Suppressor macrophage treated with lipopolysaccharide for 4 hours (primary cell): ENCODE data around the gene ACBD3.

Source experiments
- DNase-seq: peaks from one replicate; pipeline ENCODE4 v3.0.0-alpha.2; 2020

ACBD3 gene

GRCh38 chr1:226201029-226201593, 14.6 kb upstream of the ACBD3 start:
- no peak for DNase-seq

DNA sequence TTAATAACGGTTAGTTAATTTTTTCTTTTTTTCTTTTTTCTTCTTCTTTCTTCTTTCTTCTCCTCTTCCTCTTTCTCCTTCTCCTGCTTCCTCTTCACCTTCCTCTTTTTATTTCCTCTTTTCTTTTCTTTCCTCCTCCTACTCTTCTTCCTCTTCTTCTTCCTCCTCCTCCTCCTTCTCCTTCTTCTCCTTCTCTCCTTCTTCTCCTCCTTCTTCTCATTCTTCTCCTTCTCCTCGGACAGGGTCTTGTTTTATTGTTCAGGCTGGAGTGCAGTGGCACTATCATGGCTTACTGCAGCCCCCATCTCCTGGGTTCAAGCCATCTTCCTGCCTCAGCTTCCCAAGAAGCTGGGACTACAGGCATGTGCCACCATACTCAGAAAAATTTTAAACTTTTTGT, 13.4 kb upstream of the ACBD3 start:
- DNase-seq: no peak

DNA sequence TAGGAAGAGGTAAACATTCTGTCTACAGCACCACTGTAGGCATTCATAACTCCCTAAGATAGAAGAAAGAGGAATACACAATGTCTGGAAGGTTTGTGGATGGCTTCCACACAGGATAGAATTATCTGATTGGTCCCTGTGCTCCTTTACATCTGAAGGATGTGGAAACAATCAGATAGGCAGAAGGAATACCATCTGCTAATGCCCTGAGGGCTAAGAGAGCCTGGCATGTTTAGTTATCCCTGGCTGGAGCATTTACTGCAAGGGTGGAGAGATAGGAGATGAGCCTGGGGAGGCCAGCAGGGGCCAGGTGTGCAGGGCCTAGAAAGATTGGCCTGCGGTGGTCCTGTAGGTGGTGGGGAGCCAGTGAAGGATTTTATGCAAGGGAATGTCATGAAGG, 8.6 kb upstream of the ACBD3 start:
- DNase-seq: no peak

- DNase-seq: no peak
Measured at GRCh38 chr1:226187380-226187779, 839 bp upstream of the ACBD3 start.

DNA sequence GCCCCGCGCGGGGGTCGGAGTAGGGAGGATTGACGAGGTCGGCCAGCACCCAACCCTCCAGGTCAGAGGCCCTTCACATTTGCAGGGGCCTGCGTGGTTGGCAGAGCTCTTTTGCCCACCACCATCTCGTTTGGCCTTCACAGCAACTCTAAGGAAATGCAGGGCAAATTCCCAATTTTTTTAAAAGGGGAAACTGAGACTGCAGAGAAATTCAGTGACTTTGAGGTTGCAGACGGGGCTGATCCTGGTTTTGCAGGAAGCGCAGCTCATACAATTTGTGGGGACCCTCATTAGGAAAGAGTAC, 430 bp upstream of the ACBD3 start:
- no peak for DNase-seq

DNA sequence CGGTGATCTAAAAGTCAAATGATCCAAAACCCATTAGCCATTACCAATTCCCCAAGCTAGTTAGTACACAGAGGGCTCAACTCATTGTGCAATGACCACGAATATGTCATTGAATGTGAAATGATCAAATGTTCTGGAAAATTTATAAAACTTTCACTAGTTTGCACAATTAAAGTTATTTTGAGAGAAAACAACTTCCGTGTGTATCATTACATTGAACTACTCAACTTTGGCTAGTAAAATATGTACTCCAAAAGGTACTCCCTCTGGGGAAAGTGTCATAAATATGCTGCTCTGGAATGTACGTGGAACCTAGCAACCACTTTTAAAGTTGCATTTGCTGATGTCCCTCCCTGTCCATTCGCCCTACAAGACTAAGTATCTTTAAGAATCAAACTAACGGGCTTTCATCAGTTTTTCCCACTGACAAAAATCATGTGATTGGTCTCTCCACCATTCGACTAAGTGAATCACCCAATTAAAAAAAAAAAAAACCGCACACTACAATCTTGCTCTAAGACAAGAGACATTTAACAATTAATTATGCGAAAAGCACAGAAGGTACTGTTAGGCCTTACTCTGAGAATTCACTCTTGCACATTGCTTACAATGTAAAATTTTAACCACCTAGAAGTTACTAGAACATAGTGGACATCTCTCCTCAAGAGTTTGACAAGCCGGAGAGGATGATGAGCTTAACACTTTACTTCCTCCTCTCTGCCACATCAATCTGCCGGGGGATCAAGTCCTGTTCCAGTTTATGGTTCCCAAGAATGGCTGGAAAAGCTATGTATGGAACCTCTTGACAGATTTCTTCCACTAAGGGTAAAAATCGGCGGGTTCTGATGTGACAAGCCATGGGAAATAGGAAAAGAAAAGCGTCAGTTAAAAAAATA, 1.2 kb downstream of the ACBD3 start:
- peak; percentile 78 for DNase-seq

DNA sequence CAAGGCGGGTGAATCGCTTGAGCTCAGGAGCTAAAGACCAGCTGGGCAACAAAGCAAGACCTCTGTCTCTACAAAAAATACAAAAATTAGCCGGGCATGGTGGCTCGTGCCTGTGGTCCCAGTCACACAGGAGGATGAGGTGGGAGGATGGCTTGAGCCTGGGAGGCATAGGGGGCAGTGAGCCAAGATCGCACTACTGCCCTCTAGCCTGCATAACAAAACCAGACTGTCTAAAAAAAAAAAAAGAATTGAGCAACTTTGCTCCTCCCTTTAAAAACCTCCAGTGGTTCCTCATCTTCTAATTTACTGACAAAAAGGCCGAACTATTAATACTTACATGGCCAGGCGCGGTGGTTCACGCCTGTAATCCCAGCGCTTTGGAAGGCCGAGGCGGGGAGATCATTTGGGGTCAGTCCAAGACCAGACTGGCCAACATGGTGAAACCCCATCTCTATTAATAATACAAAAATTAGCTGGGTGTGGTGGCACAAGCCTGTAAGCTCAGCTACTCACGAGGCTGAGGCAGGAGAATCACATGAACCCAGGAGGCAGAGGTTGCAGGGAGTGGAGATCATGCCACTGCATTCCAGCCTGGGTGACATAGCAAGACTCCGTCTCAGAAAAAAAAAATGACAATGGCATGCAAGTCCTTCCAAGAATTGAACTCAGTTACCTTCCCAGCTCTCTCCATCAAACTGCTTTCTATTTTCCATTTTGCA, 4.4 kb downstream of the ACBD3 start:
- peak; percentile 74 for DNase-seq

- DNase-seq: no peak
Measured at GRCh38 chr1:226176870-226177269, 9.7 kb downstream of the ACBD3 start.

DNA sequence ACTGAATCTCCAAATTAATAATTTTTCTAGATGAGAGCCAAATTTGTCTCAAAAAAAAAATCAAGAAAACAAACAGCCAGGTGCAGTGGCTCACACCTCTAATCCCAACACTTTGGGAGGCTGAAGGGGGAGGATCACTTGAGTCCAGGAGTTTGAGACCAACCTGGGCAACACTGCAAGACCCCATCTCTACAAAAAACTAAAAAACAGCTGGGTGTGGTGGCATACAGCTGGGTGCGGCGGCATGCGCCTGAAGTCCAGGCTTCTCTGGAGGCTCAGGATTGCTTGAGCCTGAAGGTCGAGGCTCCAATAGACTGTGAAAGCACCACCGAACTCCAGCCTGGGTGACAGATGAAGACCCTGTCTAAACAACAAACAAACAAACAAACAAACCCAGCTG, 14.0 kb downstream of the ACBD3 start:
- no peak for DNase-seq

DNA sequence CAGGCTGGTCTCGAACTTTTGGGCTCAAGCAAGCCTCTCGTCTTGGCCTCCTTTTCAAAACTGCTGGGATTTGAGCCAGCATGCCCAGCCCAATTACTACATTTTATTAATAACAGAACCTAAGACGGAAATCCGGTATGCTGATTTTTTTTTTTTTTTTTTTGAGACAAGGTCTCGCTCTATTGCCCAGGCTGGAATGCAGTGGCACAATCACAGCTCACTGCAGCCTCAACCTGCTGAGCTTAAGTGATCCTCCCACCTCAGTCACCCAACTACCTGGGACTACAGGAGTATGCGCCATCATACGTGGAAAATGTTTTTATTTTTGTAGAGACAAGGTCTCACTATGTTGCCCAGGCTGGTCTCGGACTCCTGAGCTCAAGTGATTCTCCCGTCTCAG, 20.2 kb downstream of the ACBD3 start:
- no peak for DNase-seq

DNA sequence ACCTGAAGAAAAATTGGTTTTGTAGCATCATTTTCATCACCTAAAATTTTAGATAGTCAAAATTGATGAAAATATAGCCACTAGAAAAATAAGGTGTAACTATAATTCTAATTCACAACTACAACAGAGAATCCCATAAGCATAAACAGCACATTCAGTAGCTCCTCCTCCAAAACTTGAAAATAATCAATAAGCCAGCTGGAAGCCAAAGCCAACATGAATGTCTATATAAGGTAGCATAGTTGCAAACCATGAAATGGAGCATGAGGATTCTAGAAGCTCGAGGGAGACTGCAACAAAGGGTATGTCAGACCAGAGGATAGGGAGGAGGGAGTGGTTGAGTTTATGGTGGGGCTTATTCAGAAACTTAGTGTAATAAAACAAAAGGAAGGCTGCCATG, 22.4 kb downstream of the ACBD3 start:
- no peak for DNase-seq

GRCh38 chr1:226162898-226163297, 23.6 kb downstream of the ACBD3 start:
- DNase-seq: no peak

DNA sequence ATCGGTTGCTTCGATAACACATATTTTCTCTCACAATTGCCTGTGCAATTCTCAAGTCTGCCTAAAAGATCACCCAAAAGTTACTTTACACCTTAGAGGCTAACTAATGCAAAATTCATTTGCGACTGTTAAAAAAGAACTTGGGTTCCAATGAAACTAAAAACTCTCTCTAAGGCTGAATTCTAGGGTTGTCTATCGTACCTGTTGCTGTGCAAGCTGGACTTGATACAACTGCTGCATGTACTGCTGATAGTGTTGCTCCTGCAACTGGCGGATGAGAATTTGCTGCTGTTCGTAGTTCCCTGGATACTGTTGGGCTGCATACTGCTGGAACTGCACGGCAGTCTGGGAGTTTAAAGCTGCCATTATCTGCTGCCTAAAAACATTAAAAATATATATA, 27.6 kb downstream of the ACBD3 start:
- DNase-seq: no peak

DNA sequence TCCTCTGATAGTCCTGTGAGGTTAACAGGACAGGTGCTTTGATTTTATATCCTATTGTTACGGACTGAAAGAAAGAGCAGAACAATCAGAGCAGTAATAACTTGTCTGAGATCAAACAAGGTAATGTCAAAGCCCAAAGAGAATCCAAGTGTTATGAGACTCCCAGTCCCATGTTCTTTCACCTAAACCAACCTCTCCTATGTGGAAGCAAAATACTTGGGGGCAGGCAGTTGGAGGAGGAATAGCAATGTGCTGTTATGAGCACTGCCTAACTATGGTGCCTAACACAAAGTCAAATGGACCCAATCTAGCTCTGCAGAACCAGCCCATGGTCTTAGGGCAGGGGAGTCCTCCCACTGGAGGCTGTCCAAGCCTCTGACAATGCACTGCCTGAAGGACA, 28.1 kb downstream of the ACBD3 start:
- no peak for DNase-seq

- no peak for DNase-seq
Measured at GRCh38 chr1:226157761-226158316, 28.7 kb downstream of the ACBD3 start.

- peak; percentile 3 for DNase-seq
Measured at GRCh38 chr1:226154593-226154992, 31.9 kb downstream of the ACBD3 start.

GRCh38 chr1:226149806-226150205, 36.7 kb downstream of the ACBD3 start:
- DNase-seq: no peak

GRCh38 chr1:226148121-226148648, 38.4 kb downstream of the ACBD3 start:
- no peak for DNase-seq

DNA sequence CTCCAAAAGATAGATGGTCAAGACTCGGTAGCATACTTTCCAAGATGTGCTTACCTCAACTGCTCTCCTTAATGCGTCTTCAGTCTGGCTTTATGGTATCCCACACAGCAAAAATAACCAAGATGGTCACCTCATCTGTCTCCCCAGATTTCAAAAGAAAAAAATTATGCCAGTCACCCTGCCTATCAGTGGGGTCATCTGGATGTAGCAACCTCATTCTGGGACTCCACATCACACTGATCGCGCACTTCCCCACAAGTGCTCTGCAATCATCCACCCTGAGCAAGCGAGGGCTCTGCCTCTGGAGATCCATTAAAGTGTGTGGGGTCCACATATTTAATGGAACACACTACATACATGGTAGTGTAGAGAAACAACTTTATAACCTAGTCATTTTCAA, 42.5 kb downstream of the ACBD3 start:
- DNase-seq: no peak

DNA sequence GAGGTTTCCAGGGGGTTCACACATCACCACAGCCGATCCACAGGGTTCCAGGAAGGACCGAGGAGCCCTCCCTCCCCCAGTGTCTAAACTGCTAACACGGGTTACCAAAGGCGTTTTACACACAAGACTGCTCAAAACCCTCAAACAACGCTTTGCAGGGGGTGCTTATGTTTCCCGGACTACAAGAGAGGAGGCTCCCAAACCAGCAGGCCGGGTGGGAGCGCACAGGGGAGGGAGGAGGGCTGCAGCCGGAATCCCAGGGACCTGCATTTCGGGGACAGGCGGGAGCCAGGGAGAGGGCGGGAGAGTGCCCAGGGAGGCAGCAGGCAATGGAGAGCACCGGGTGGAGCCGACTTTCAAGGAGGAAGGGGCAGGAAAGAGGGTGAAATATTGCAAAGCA, 50.8 kb downstream of the ACBD3 start:
- DNase-seq: no peak

DNA sequence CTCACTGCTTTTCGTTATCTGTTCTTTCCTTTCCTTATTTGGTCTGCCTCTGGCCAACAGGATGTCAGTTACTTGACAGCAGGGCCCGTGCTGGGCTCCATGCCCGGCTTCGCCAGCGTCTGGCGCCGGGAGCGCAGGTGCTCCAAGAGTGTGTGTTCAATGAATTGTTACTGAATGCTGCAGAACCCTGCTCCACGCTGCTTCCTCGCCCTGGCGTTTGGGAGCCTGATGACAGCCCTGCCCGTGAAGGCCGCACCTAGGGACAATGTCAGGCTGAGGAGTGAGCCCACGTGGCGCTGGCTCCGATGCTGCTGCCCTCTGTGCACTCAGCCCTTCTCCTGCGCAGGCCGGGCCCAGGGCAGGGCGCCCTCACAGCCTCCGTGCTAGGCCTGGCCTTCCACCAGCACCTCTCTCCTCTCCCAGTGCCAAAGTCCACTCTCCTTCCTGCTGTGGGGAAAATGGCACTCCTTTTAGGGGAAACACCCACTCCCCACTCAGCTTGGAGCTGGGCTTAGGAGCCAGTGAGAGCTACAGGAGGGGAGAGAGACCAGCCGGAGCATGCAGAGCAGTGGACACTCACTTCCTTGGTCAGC, 51.4 kb downstream of the ACBD3 start:
- no peak for DNase-seq

GRCh38 chr1:226134170-226135058, 52.1 kb downstream of the ACBD3 start:
- DNase-seq: no peak
